ENCODE measurements around the gene HSPA1L.

DNA sequence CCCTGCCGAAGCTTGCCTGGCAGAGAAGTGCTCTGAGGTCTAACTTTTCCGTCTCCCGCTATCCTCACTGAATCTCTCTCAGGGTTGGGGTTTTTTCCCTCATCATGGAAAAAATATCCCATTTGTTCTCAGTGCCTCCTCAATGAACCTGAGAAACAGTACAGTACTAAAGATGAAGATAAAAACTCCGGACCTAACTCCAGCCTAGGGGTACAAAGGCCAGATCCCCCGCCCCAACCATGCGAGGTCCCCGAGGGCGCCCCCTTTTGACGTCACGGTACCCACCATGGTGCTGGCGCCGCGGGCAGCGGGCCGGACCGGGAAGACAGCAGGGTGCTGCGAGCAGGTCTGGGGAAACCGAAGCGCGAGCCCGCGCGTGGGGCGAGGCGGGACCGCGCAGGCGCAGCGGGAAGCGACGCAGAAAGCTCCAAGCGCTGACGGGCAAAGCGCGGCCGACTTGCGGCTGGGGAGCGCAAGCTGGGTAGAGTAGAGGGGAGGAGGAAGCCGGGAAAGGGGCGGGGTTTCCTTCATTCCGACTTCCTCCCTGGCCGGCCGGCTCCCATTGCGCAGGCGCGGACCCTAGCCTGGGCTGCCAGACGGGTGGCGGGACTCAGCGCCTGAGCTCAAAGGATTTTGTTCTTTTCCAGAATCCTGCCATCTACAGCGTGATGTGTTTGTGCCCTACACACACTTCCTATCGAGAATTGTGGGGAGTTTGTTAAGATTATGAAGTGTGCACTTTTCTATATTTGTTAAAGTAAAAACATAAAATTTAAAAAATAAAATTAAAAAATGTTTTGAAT lies 8.4 kb downstream of the HSPA1L start, which contains the start of gene LSM2:
- TF ChIP-seq, protein P1, sequence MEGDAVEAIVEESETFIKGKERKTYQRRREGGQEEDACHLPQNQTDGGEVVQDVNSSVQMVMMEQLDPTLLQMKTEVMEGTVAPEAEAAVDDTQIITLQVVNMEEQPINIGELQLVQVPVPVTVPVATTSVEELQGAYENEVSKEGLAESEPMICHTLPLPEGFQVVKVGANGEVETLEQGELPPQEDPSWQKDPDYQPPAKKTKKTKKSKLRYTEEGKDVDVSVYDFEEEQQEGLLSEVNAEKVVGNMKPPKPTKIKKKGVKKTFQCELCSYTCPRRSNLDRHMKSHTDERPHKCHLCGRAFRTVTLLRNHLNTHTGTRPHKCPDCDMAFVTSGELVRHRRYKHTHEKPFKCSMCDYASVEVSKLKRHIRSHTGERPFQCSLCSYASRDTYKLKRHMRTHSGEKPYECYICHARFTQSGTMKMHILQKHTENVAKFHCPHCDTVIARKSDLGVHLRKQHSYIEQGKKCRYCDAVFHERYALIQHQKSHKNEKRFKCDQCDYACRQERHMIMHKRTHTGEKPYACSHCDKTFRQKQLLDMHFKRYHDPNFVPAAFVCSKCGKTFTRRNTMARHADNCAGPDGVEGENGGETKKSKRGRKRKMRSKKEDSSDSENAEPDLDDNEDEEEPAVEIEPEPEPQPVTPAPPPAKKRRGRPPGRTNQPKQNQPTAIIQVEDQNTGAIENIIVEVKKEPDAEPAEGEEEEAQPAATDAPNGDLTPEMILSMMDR (optimal IDR thresholded peaks at IDR 0.05 in 1 of 3, IDR thresholded peaks at IDR 0.05 in 1 of 3, conservative IDR thresholded peaks at IDR 0.05 in 1 of 3; ENCODE audit: extremely low read depth in 1 of 3, insufficient read depth in 2 of 3, low read length in 3 of 3): peak in 1 of 3 experiments; percentile 43
- TF ChIP-seq EZH2 (IDR thresholded peaks at IDR 0.05; ENCODE audit: low read length): no peak
